Panc1 (cell line): ENCODE data around the gene UTP20. TPM values are rescaled to one million over a fixed set of nuclear protein-coding genes. Genes with fewer than 3 reads are reported as not detected.

Source experiments
- ATAC-seq: fragments of 200-7000 bp; cut with Tn5 transposase; 2 replicates; pipeline ENCODE4 v1.9.1; 2020; ENCODE audit warnings: mild to moderate bottlenecking, moderate library complexity
- BruUV-seq: library from RNA; stranded (reverse); fragments of 400-500 nt; replicated peaks from 2 replicates; lab custom pipeline; 2021; lab: Mats Ljungman, UMichigan
- CTCF ChIA-PET: fragments of 300-600 bp; sonication (Branson Sonifier 250); formaldehyde crosslinking; loops from one replicate; lab custom pipeline; 2022; ENCODE audit warnings: antibody characterized with exemption; lab: Charles Lee
- POLR2A ChIA-PET: fragments of 300-600 bp; sonication (Branson Sonifier 250); formaldehyde crosslinking; loops from one replicate; lab custom pipeline; 2022; ENCODE audit warnings: antibody characterized with exemption; lab: Charles Lee
- DNase-seq: peaks from one replicate; pipeline ENCODE4 v3.0.0-alpha.2; 2010; ENCODE audit warnings: low read depth, low spot score
- H3K27ac ChIP-seq: 2 replicates; pipeline ENCODE4 v1.5.1; 2011; ENCODE audit warnings: mild to moderate bottlenecking, low read length, inconsistent platforms
- H3K27me3 ChIP-seq: fragments of 200-500 bp; sonication (Bioruptor generic); 2 replicates; pipeline ENCODE4 v1.6.0; 2014; ENCODE audit warnings: low read length, inconsistent platforms; ENCODE audit not compliant: control insufficient read depth, insufficient read depth
- H3K36me3 ChIP-seq: fragments of 200-500 bp; sonication (Bioruptor generic); 2 replicates; pipeline ENCODE4 v1.5.1; 2014; ENCODE audit warnings: inconsistent platforms, mild to moderate bottlenecking, low read length, moderate library complexity; ENCODE audit not compliant: control insufficient read depth, insufficient read depth
- H3K4me1 ChIP-seq: 2 replicates; pipeline ENCODE4 v1.5.1; 2011; ENCODE audit warnings: inconsistent platforms, mild to moderate bottlenecking, low read length, moderate library complexity; ENCODE audit not compliant: control insufficient read depth, insufficient read depth
- H3K4me3 ChIP-seq, 2 experiments: 2 replicates each; pipeline ENCODE4 v1.5.1; 2011 to 2012; ENCODE audit warnings: low read depth in 2 of 2, low read length in 2 of 2, mild to moderate bottlenecking in 2 of 2, inconsistent platforms in 1 of 2, moderate library complexity in 1 of 2
- H3K9me3 ChIP-seq: fragments of 200-500 bp; sonication (Bioruptor generic); 2 replicates; pipeline ENCODE4 v1.5.1; 2014; ENCODE audit warnings: low read depth, mild to moderate bottlenecking, inconsistent platforms, low read length, moderate library complexity; ENCODE audit not compliant: control insufficient read depth, insufficient read depth
- CTCF ChIP-seq: fragments of 450-650 bp; IDR thresholded peaks from 2 replicates; pipeline ENCODE4 v1.5.1; 2017; ENCODE audit warnings: mild to moderate bottlenecking
- POLR2AphosphoS5 ChIP-seq: IDR thresholded peaks from 2 replicates; pipeline ENCODE4 v1.6.1; 2012; ENCODE audit warnings: mild to moderate bottlenecking, low read depth, low read length, moderate library complexity
- REST ChIP-seq, 2 experiments: IDR thresholded peaks; 2 replicates each; pipeline ENCODE4 v1.6.1; 2011 to 2012; ENCODE audit warnings: low read depth in 2 of 2, control low read depth in 1 of 2, low read length in 1 of 2, mild to moderate bottlenecking in 1 of 2, moderate library complexity in 1 of 2; ENCODE audit not compliant: insufficient read depth in 1 of 2
- SIN3A ChIP-seq: IDR thresholded peaks from 2 replicates; pipeline ENCODE4 v1.6.1; 2012; ENCODE audit warnings: low read depth, mild to moderate bottlenecking, low read length, moderate library complexity, borderline replicate concordance; ENCODE audit not compliant: insufficient read depth
- TCF7L2 ChIP-seq: IDR thresholded peaks from 2 replicates; pipeline ENCODE4 v1.6.1; 2011; ENCODE audit warnings: mild to moderate bottlenecking, low read depth, low read length, inconsistent platforms
- in situ Hi-C: cut with HindIII; loops from 2 replicates; pipeline ENCODE4 v1.10.0; 2016; ENCODE audit warnings: low sequenced_read_pairs, low pct_unique_long_range_greater_than_20kb
- intact Hi-C: fragments of 100-400 bp; cut with micrococcal nuclease; formaldehyde crosslinking; loops from one replicate; pipeline ENCODE4 v1.10.0; 2022; ENCODE audit not compliant: unreplicated experiment
- total RNA-seq: library from RNA; stranded (reverse); gene quantifications from one replicate; pipeline ENCODE4 v1.2.1, GENCODE V29; 2021; ENCODE audit not compliant: unreplicated experiment

Gene UTP20
- total RNA-seq, 1 experiment from 2014 or later: 33.5 TPM

GRCh38 chr12:101325590-101325989 is 45.7 kb downstream of the UTP20 start:
- ChIA-PET POLR2A (no interaction called here), CTCF (no interaction called here)
- H3K36me3 ChIP-seq: peaks cover 38% of the 10 kb centered on the region
- no peaks in the 10 kb centered on the region for H3K27me3 ChIP-seq
- no peak overlapping the region for H3K27ac ChIP-seq
- intact Hi-C loops: no loop called here
- in situ Hi-C loops: no loop called here
- H3K4me1 ChIP-seq: no peaks in the 10 kb centered on the region
- no TSS peak for BruUV-seq
- DNase-seq: no peak
- ATAC-seq: no peak
- no peak for TF ChIP-seq REST (IDR thresholded peaks at IDR 0.05; ENCODE audit: insufficient read depth in 1 of 2, low read depth in 2 of 2, low read length in 1 of 2)
- TF ChIP-seq TCF7L2: no peak
- TF ChIP-seq CTCF: no peak
- H3K4me3 ChIP-seq: no peak overlapping the region
- no peaks in the 10 kb centered on the region for H3K9me3 ChIP-seq

GRCh38 chr12:101327051-101327450 is 47.1 kb downstream of the UTP20 start:
- BruUV-seq: no TSS peak
- ATAC-seq (no peak), DNase-seq (no peak)
- no peaks in the 10 kb centered on the region for H3K27me3 ChIP-seq
- intact Hi-C loops: no loop called here
- no peak overlapping the region for H3K27ac ChIP-seq
- no peaks in the 10 kb centered on the region for H3K4me1 ChIP-seq
- H3K9me3 ChIP-seq: no peaks in the 10 kb centered on the region
- in situ Hi-C loops: no loop called here
- peaks cover 35% of the 10 kb centered on the region for H3K36me3 ChIP-seq
- ChIA-PET POLR2A (no interaction called here), CTCF (no interaction called here)
- TF ChIP-seq CTCF (no peak), REST (IDR thresholded peaks at IDR 0.05; ENCODE audit: insufficient read depth in 1 of 2, low read depth in 2 of 2, low read length in 1 of 2) (no peak), TCF7L2 (no peak), SIN3A (no peak), POLR2AphosphoS5 (no peak)
- H3K4me3 ChIP-seq: no peak overlapping the region
